HepG2 (cell line): ENCODE results near the gene NGFR. TPM values are rescaled to one million over a fixed set of nuclear protein-coding genes. Genes with fewer than 3 reads are reported as not detected.

Experiments
- CAMTA2 ChIP-seq: sonication (generic); formaldehyde crosslinking; IDR thresholded peaks from 2 replicates; pipeline ENCODE4 v1.4.0; 2020; ENCODE audit warnings: mild to moderate bottlenecking, missing genetic modification reagents, borderline replicate concordance
- HNF1B ChIP-seq: sonication (generic); formaldehyde crosslinking; IDR thresholded peaks from 2 replicates; pipeline ENCODE4 v1.5.1; 2020; ENCODE audit warnings: mild to moderate bottlenecking, moderate library complexity, missing genetic modification reagents
- ZBTB37 ChIP-seq: sonication (generic); formaldehyde crosslinking; IDR thresholded peaks from 2 replicates; pipeline ENCODE4 v1.4.0; 2020; ENCODE audit warnings: mild to moderate bottlenecking, missing genetic modification reagents
- ZNF10 ChIP-seq: sonication (generic); formaldehyde crosslinking; IDR thresholded peaks from 2 replicates; pipeline ENCODE4 v1.4.0; 2020; ENCODE audit warnings: mild to moderate bottlenecking, low read depth, missing genetic modification reagents, borderline replicate concordance
- ZNF232 ChIP-seq: sonication (generic); formaldehyde crosslinking; IDR thresholded peaks from 2 replicates; pipeline ENCODE4 v1.4.0; 2020; ENCODE audit warnings: missing genetic modification reagents, borderline replicate concordance
- ZNF546 ChIP-seq: sonication (generic); formaldehyde crosslinking; conservative IDR thresholded peaks from 2 replicates; pipeline ENCODE4 v1.8.1; 2023; ENCODE audit warnings: mild to moderate bottlenecking, missing genetic modification reagents
- ZNF639 ChIP-seq: conservative IDR thresholded peaks from 2 replicates; pipeline ENCODE4 v1.6.1; 2018; ENCODE audit warnings: missing genetic modification reagents
- polyA plus RNA-seq, 8 experiments: library from polyadenylated mRNA; depleted of rRNA in 3 of 8; stranded (reverse) in 7 of 8; unstranded in 1 of 8; fragments of >200 nt; fragmentation: Illumina TruSeq in 4 of 8; extraction: Trizol in 4 of 8; gene quantifications; 2 replicates each; pipeline versions ENCODE4 v1.2.1 to v1.2.3, GENCODE V29; 2011 to 2016; ENCODE audit warnings: low read depth in 4 of 8, missing spikeins in 1 of 8, mixed read lengths in 1 of 8; ENCODE audit not compliant: insufficient read depth in 1 of 8
- total RNA-seq, 5 experiments: library from RNA; depleted of rRNA; stranded (reverse); fragments of >200 nt; fragmentation: Illumina TruSeq; extraction: Trizol; gene quantifications; 2 replicates each; pipeline ENCODE4 v1.2.3, GENCODE V29; 2016; ENCODE audit warnings: low read depth in 1 of 5
- TF ChIP-seq, protein P1 (sequence below): sonication (generic); formaldehyde crosslinking; conservative IDR thresholded peaks from 2 replicates; pipeline ENCODE4 v1.8.0; 2022; ENCODE audit warnings: mild to moderate bottlenecking, moderate library complexity, missing genetic modification reagents

Gene NGFR
- total and polyA plus RNA-seq, 2 of the 13 experiments (the other 11 are each of a cell fraction or from before 2014, with no cell fraction given), result 1.1 to 1.8 TPM

DNA sequence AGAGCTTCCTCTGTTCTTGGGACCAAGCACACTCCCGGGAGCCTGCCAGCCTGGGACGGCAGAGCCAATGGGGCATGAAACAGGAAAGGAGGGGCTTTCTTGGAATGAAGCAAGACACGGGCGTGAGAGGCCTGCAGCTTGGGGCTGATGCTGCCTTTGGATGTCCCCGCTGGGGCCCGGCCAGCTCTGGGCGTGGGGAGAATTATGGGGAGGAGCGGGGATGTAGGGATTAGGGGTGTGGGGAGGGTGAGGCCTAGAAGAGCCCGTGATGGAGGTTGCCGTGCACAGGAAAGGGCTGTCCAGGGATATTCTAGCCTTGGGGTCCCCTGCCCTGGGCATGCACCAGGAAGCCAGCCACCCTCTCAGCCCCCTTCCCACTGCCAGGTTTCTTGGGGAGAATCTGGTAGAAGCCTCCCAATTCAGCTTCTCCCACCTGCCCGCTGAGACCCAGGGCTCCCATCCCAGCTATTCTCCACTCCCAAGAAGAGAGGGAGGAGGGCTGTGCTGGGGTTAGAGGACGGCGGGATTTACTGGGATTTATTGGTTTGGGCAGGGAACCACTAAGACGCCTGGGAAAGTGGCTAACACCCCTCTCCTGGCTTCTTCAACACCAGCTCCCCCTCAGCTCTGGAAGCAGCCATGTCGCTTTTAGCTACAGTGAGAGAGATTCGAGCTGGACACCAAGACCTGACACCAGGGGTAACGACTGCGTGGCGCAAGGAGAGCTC lies 60.6 kb downstream of the NGFR start (continued):
- TF ChIP-seq ZNF639 (CRISPR knock-in tag) (no peak), CAMTA2 (0 out of 2 replicates have a peak, but pooled peaks have one; percentile 48), ZNF546 (CRISPR knock-in tag) (0 out of 2 replicates have a peak, but pooled peaks have one; percentile 23), ZBTB37 (0 out of 2 replicates have a peak, but pooled peaks have one; percentile 26), ZNF232 (CRISPR knock-in tag) (0 out of 2 replicates have a peak, but pooled peaks have one; percentile 22), HNF1B (CRISPR knock-in tag) (no peak), ZNF10 (CRISPR knock-in tag) (no peak)
- TF ChIP-seq, protein P1, sequence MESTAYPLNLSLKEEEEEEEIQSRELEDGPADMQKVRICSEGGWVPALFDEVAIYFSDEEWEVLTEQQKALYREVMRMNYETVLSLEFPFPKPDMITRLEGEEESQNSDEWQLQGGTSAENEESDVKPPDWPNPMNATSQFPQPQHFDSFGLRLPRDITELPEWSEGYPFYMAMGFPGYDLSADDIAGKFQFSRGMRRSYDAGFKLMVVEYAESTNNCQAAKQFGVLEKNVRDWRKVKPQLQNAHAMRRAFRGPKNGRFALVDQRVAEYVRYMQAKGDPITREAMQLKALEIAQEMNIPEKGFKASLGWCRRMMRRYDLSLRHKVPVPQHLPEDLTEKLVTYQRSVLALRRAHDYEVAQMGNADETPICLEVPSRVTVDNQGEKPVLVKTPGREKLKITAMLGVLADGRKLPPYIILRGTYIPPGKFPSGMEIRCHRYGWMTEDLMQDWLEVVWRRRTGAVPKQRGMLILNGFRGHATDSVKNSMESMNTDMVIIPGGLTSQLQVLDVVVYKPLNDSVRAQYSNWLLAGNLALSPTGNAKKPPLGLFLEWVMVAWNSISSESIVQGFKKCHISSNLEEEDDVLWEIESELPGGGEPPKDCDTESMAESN, result 0 out of 2 replicates have a peak, but pooled peaks have one; percentile 1
